HG03460 (cell line): ENCODE measurements around the gene CLCN7.
"Not testable (repeated sequence)": the region's sequence is repeated elsewhere in the genome, so short reads cannot be mapped to it uniquely, and the experiment has no call there.

ENCODE experiments used
- ATAC-seq: cut with Tn5 transposase; IDR thresholded peaks from one replicate; pipeline ENCODE4 v1.9.1; 2021; ENCODE audit not compliant: unreplicated experiment

Gene CLCN7

GRCh38 chr16:1447965-1448364 is 26.9 kb downstream of the CLCN7 start:
- ATAC-seq = no peak

- ATAC-seq = no peak
Measured at GRCh38 chr16:1446296-1447080, 28.3 kb downstream of the CLCN7 start.

GRCh38 chr16:1445518-1446203 is 29.2 kb downstream of the CLCN7 start:
- no peak for ATAC-seq

- no peak for ATAC-seq
Measured at GRCh38 chr16:1444730-1445517, 29.9 kb downstream of the CLCN7 start.

GRCh38 chr16:1443980-1444729 is 30.7 kb downstream of the CLCN7 start, which contains the start of gene CCDC154:
CCDC154 (minus strand) TSS chr16:1444556; CDS start chr16:1444322, 234 bp downstream.
- no peak for ATAC-seq

GRCh38 chr16:1443403-1443973 is 31.3 kb downstream of the CLCN7 start:
- ATAC-seq = no peak

- ATAC-seq = no peak
Measured at GRCh38 chr16:1442697-1443096, 32.1 kb downstream of the CLCN7 start.

GRCh38 chr16:1441391-1441829 is 33.4 kb downstream of the CLCN7 start:
- ATAC-seq = no peak

GRCh38 chr16:1439699-1440074 is 35.1 kb downstream of the CLCN7 start:
- ATAC-seq = not testable (repeated sequence)

- no peak for ATAC-seq
Measured at GRCh38 chr16:1439058-1439698, 35.6 kb downstream of the CLCN7 start.

- ATAC-seq = no peak
Measured at GRCh38 chr16:1438229-1439057, 36.4 kb downstream of the CLCN7 start.

- ATAC-seq = no peak
Measured at GRCh38 chr16:1437606-1438005, 37.2 kb downstream of the CLCN7 start.

GRCh38 chr16:1436731-1437355 is 38.0 kb downstream of the CLCN7 start:
- ATAC-seq = no peak

- no peak for ATAC-seq
Measured at GRCh38 chr16:1435921-1436697, 38.7 kb downstream of the CLCN7 start.

GRCh38 chr16:1434644-1435592 is 39.9 kb downstream of the CLCN7 start:
- ATAC-seq = no peak

- ATAC-seq = no peak
Measured at GRCh38 chr16:1433756-1434155, 41.1 kb downstream of the CLCN7 start.

- no peak for ATAC-seq
Measured at GRCh38 chr16:1433263-1433560, 41.6 kb downstream of the CLCN7 start.
